Transverse colon (tissue), 4 donors: Measurements from ENCODE around the gene GSC2. TPM values are rescaled to one million over a fixed set of nuclear protein-coding genes. Genes with fewer than 3 reads are reported as not detected.

Source experiments
- DNase-seq: peaks from one replicate; pipeline ENCODE4 v3.0.0-alpha.2; 2019
- H3K27ac ChIP-seq, 4 donors: fragments of 200-600 bp; sonication (generic); 2 replicates each; pipeline ENCODE4 v1.5.1; 2016 to 2018; ENCODE audit warnings: inconsistent platforms in 4 of 4
- H3K27me3 ChIP-seq: fragments of 200-600 bp; sonication (generic); 2 replicates; pipeline ENCODE4 v1.5.1; 2017; ENCODE audit warnings: inconsistent platforms
- H3K36me3 ChIP-seq, 4 donors: fragments of 200-600 bp; sonication (generic); 2 replicates each; pipeline ENCODE4 v1.5.1; 2017 to 2019; ENCODE audit warnings: inconsistent platforms in 4 of 4
- H3K4me1 ChIP-seq, 4 donors: fragments of 200-600 bp; sonication (generic); 2 replicates each; pipeline ENCODE4 v1.5.1; 2017 to 2020; ENCODE audit warnings: inconsistent platforms in 4 of 4
- H3K4me3 ChIP-seq, 4 donors: fragments of 200-600 bp; sonication (generic); 1 replicate in 1 of 4; 2 replicates in 3 of 4; pipeline versions ENCODE4 v1.5.1 to v1.6.1; 2017 to 2019; ENCODE audit warnings: inconsistent platforms in 4 of 4
- H3K9me3 ChIP-seq, 2 donors: fragments of 200-600 bp; sonication (generic); 2 replicates each; pipeline ENCODE4 v1.5.1; 2017 to 2019; ENCODE audit warnings: inconsistent platforms in 2 of 2
- CTCF ChIP-seq, 5 experiments: fragments of 200-600 bp in 3 of 5; fragments of 450-650 bp in 2 of 5; sonication (generic) in 3 of 5; IDR thresholded peaks; 1 replicate in 2 of 5; 2 replicates in 3 of 5; pipeline ENCODE4 v1.5.1; 2016 to 2017; ENCODE audit warnings: antibody characterized with exemption in 5 of 5, inconsistent platforms in 3 of 5, mild to moderate bottlenecking in 2 of 5, moderate library complexity in 1 of 5
- EP300 ChIP-seq: sonication (generic); formaldehyde crosslinking; IDR thresholded peaks from one replicate; pipeline ENCODE4 v1.6.1; 2017; ENCODE audit warnings: antibody characterized with exemption, low read depth
- POLR2A ChIP-seq: fragments of 450-650 bp; IDR thresholded peaks from one replicate; pipeline ENCODE4 v1.6.1; 2016; ENCODE audit warnings: antibody characterized with exemption, mild to moderate bottlenecking, moderate library complexity
- POLR2AphosphoS5 ChIP-seq, 3 donors: sonication (generic); formaldehyde crosslinking; IDR thresholded peaks; one replicate each; pipeline ENCODE4 v1.6.1; 2016; ENCODE audit warnings: antibody characterized with exemption in 3 of 3
- WGBS, 2 donors: methylation state at CpG; one replicate each; pipeline ENCODE4 v1.1.5; 2018; ENCODE audit warnings: low coverage in 1 of 2; 5-methylcytosine and 5-hydroxymethylcytosine counted together
- in situ Hi-C, 4 donors: fragments of 200-750 bp; cut with MboI; loops; one replicate each; pipeline versions ENCODE4 v1.15.0 to v1.15.1; 2017; ENCODE audit warnings: low sequenced_read_pairs in 3 of 4, low pct_ligation_motif_present in 1 of 4, low pct_unique_long_range_greater_than_20kb in 1 of 4
- intact Hi-C: fragments of 100-400 bp; cut with DNase I; formaldehyde crosslinking; loops from one replicate; pipeline ENCODE4 v1.15.1; 2023; ENCODE audit warnings: low total_unique reads
- total RNA-seq, 4 donors: library from RNA; depleted of rRNA; stranded (reverse); fragments of >200 nt; gene quantifications; one replicate each; pipeline ENCODE4 v1.1.0, GENCODE V29; 2016

The GSC2 gene
- total RNA-seq, 4 donors from 2014 or later, result not detected

GRCh38 chr22:19115628-19116027 lies 34.5 kb downstream of the GSC2 start:
- Histone ChIP-seq H3K4me3 (no peak overlapping the region), H3K4me1 (peaks cover 16 to 41% (median 37%) of the 10 kb centered on the region in 4 donors), H3K27ac (no peak overlapping the region), H3K27me3 (no peaks in the 10 kb centered on the region), H3K9me3 (no peaks in the 10 kb centered on the region), H3K36me3 (no peaks in the 10 kb centered on the region)
- 38 to 59% methylated on average over 1 to 3 of the region's 4 CpGs for WGBS, 2 donors
- TF ChIP-seq POLR2AphosphoS5 (IDR thresholded peaks at IDR 0.05) (no peak), EP300 (no peak), CTCF (IDR thresholded peaks at IDR 0.05) (no peak), POLR2A (no peak)
- intact Hi-C loops (no loop called here), in situ Hi-C loops (no loop called here)
- DNase-seq, result no peak

- no peak for DNase-seq
- H3K27me3 ChIP-seq, result no peaks in the 10 kb centered on the region
- in situ Hi-C loops (no loop called here), intact Hi-C loops (no loop called here)
- no peak overlapping the region for H3K4me3 ChIP-seq
- 80% methylated on average over 4 of the region's 4 CpGs; no CpG with 5 or more reads in 1 of the 2 donors for WGBS, 2 donors
- H3K36me3 ChIP-seq, result no peaks in the 10 kb centered on the region
- H3K4me1 ChIP-seq, result peaks cover 14 to 41% (median 37%) of the 10 kb centered on the region in 4 donors
- H3K9me3 ChIP-seq, result no peaks in the 10 kb centered on the region
- H3K27ac ChIP-seq, result no peak overlapping the region
- no peak for TF ChIP-seq CTCF (IDR thresholded peaks at IDR 0.05)
- TF ChIP-seq POLR2A, result no peak
Measured at GRCh38 chr22:19114984-19115552, 35.0 kb downstream of the GSC2 start.

DNA sequence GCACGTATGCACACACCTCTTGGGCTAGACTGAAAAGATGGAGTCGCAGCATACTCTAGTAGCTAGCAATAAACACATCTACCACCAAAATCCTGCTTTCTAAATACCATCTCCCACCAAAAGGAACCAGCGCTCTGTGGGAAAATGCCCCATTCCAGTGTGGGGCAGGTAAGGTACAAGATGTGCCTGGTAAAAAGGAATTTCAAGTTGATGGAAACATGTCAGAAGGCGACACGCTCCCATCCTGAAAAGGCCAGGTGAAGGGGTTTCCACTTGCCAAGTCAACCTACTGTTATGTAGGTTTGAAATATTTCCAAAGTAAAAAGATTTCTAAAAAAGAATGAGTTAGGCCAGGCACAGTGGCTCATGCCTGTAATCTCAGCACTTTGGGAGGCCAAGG lies 36.7 kb downstream of the GSC2 start:
- H3K36me3 ChIP-seq, result no peaks in the 10 kb centered on the region
- H3K9me3 ChIP-seq, result no peaks in the 10 kb centered on the region
- no peak for DNase-seq
- no peak overlapping the region for H3K27ac ChIP-seq
- peaks cover 20 to 41% (median 37%) of the 10 kb centered on the region in 4 donors for H3K4me1 ChIP-seq
- intact Hi-C loops, result no loop called here
- WGBS, 2 donors, result 96 to 97% methylated on average over 4 to 5 of the region's 5 CpGs
- H3K27me3 ChIP-seq, result no peaks in the 10 kb centered on the region
- in situ Hi-C loops, result no loop called here
- no peak overlapping the region for H3K4me3 ChIP-seq
- TF ChIP-seq CTCF (IDR thresholded peaks at IDR 0.05) (no peak), EP300 (no peak), POLR2A (no peak), POLR2AphosphoS5 (IDR thresholded peaks at IDR 0.05) (no peak)

DNA sequence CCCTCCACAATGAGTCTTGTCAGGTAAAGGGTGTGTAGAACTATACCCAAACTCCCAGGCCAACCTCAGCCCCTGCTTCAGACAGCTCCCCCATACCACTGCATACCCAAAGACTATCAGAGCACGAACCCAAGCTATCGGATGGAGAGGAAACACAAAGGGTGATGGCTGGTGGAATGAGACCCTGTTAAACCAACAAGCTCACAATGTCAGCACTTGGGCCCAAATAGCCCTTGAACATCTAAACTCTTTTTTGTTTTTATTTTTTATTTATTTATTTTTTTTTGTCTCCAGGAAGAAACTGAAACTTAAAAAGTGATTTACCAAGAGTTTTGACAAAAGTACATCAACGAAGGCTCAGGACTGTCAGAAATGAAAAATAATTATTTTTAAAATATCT lies 38.5 kb downstream of the GSC2 start:
- Histone ChIP-seq H3K4me3 (no peak overlapping the region), H3K9me3 (no peaks in the 10 kb centered on the region), H3K27ac (no peak overlapping the region), H3K36me3 (no peaks in the 10 kb centered on the region), H3K27me3 (no peaks in the 10 kb centered on the region), H3K4me1 (peaks cover 10 to 37% (median 25%) of the 10 kb centered on the region in 4 donors)
- TF ChIP-seq POLR2AphosphoS5 (IDR thresholded peaks at IDR 0.05) (no peak), EP300 (no peak), POLR2A (no peak), CTCF (IDR thresholded peaks at IDR 0.05) (no peak)
- 91% methylated on average over 3 of the region's 3 CpGs for WGBS, 2 donors
- intact Hi-C loops, result no loop called here
- no peak for DNase-seq
- in situ Hi-C loops, result no loop called here
